GM12878 (cell line): ENCODE measurements around the gene APOO. TPM values are rescaled to one million over a fixed set of nuclear protein-coding genes. Genes with fewer than 3 reads are reported as not detected.

Experiments used
- ATAC-seq: fragments of 200-7000 bp; cut with Tn5 transposase; 3 replicates; pipeline ENCODE4 v1.9.1; 2020; ENCODE audit warnings: mild to moderate bottlenecking, moderate library complexity
- BruUV-seq: library from RNA; stranded (reverse); fragments of 400-500 nt; replicated peaks from 2 replicates; lab custom pipeline; 2021; lab: Mats Ljungman, UMichigan
- CTCF ChIA-PET: fragments of 300-600 bp; sonication (Branson Sonifier 250); formaldehyde crosslinking; extraction: SDS; loops from one replicate; lab custom pipeline; 2021; ENCODE audit warnings: inconsistent platforms; lab: Yijun Ruan, JAX
- POLR2A ChIA-PET: fragments of 350-600 bp; formaldehyde crosslinking; extraction: SDS; loops from one replicate; lab custom pipeline; 2021; ENCODE audit warnings: inconsistent platforms; lab: Charles Lee
- RAD21 ChIA-PET: fragments of 300-600 bp; sonication (Branson Sonifier 250); formaldehyde crosslinking; loops from one replicate; lab custom pipeline; 2023; ENCODE audit warnings: antibody characterized with exemption; ENCODE audit not compliant: unreplicated experiment; lab: Charles Lee
- SMC1A ChIA-PET: fragments of 300-600 bp; sonication (Branson Sonifier 250); formaldehyde crosslinking; loops from one replicate; lab custom pipeline; 2023; ENCODE audit not compliant: unreplicated experiment, uncharacterized antibody; lab: Charles Lee
- DNase-seq: peaks from one replicate; pipeline ENCODE4 v3.0.0-alpha.2; 2011; ENCODE audit warnings: low read depth, low spot score
- FAIRE-seq: peaks from 3 replicates; lab custom pipeline; 2011; peaks lifted over from hg19 to GRCh38; lab: Jason Lieb, UNC
- H2AFZ ChIP-seq: 2 replicates; pipeline ENCODE4 v1.6.0; 2011; ENCODE audit warnings: low read depth, low read length, control low read depth; ENCODE audit not compliant: control insufficient read depth
- H3K27ac ChIP-seq: 2 replicates; pipeline ENCODE4 v1.5.1; 2011; ENCODE audit warnings: control low read depth; ENCODE audit not compliant: control insufficient read depth, insufficient read depth
- H3K27me3 ChIP-seq, 2 experiments: replicated peaks in 1 of 2; 2 replicates each; pipeline versions ENCODE4 v1.6.0 to v1.6.1; 2011; ENCODE audit warnings: low read length in 1 of 2; ENCODE audit not compliant: control insufficient read depth in 2 of 2, insufficient read depth in 2 of 2
- H3K36me3 ChIP-seq, 2 experiments: 2 replicates each; pipeline ENCODE4 v1.5.1; 2011; ENCODE audit warnings: low read length in 1 of 2; ENCODE audit not compliant: control insufficient read depth in 2 of 2, insufficient read depth in 2 of 2
- H3K4me1 ChIP-seq: 2 replicates; pipeline ENCODE4 v1.6.1; 2011; ENCODE audit warnings: mild to moderate bottlenecking, low read length, moderate library complexity, mixed read lengths; ENCODE audit not compliant: control insufficient read depth, insufficient read depth
- H3K4me2 ChIP-seq: 2 replicates; pipeline ENCODE4 v1.6.0; 2011; ENCODE audit warnings: control low read depth; ENCODE audit not compliant: control insufficient read depth, insufficient read depth
- H3K4me3 ChIP-seq: fragments of 200-600 bp; sonication (generic); 2 replicates; pipeline ENCODE4 v1.5.1; 2016
- H3K79me2 ChIP-seq: 2 replicates; pipeline ENCODE4 v1.6.0; 2011; ENCODE audit warnings: low read length; ENCODE audit not compliant: control insufficient read depth, insufficient read depth
- H3K9ac ChIP-seq: 2 replicates; pipeline ENCODE4 v1.8.0; 2011; ENCODE audit warnings: low read length, control low read depth, mixed read lengths; ENCODE audit not compliant: control insufficient read depth, insufficient read depth
- H3K9me3 ChIP-seq: replicated peaks from 3 replicates; pipeline ENCODE4 v1.5.1; 2011; ENCODE audit warnings: mild to moderate bottlenecking, low read length; ENCODE audit not compliant: control insufficient read depth, insufficient read depth
- H4K20me1 ChIP-seq: 2 replicates; pipeline ENCODE4 v1.6.0; 2011; ENCODE audit not compliant: control insufficient read depth, insufficient read depth
- ATF7 ChIP-seq: fragments of 450-650 bp; IDR thresholded peaks from 2 replicates; pipeline ENCODE4 v1.6.1; 2016; ENCODE audit warnings: low read depth, mild to moderate bottlenecking
- CBFB ChIP-seq: IDR thresholded peaks from 2 replicates; pipeline ENCODE4 v1.6.1; 2016; ENCODE audit warnings: antibody characterized with exemption, low read depth
- CBX3 ChIP-seq: fragments of 200-600 bp; sonication (generic); IDR thresholded peaks from 2 replicates; pipeline ENCODE4 v1.6.1; 2016; ENCODE audit warnings: low read depth, borderline replicate concordance
- CTCF ChIP-seq, 3 experiments: IDR thresholded peaks in 2 of 3; conservative IDR thresholded peaks in 1 of 3; 2 replicates each; pipeline ENCODE4 v1.5.1; 2011; ENCODE audit warnings: low read depth in 3 of 3, low read length in 3 of 3, mild to moderate bottlenecking in 3 of 3, control low read depth in 2 of 3, moderate library complexity in 2 of 3, inconsistent platforms in 1 of 3, mixed read lengths in 1 of 3; ENCODE audit not compliant: control insufficient read depth in 2 of 3, insufficient read depth in 1 of 3; ENCODE audit errors: extremely low read depth in 1 of 3
- EZH2 ChIP-seq: IDR thresholded peaks from 2 replicates; pipeline ENCODE4 v1.6.1; 2012; ENCODE audit warnings: low read depth, mild to moderate bottlenecking, control low read depth, inconsistent platforms, low read length, borderline replicate concordance; ENCODE audit not compliant: control insufficient read depth
- FOXM1 ChIP-seq: IDR thresholded peaks from 2 replicates; pipeline ENCODE4 v1.6.1; 2012; ENCODE audit warnings: low read depth, mild to moderate bottlenecking, inconsistent platforms, low read length, moderate library complexity
- IRF4 ChIP-seq: IDR thresholded peaks from 2 replicates; pipeline ENCODE4 v1.6.1; 2011; ENCODE audit warnings: low read depth, low read length
- PML ChIP-seq: IDR thresholded peaks from 2 replicates; pipeline ENCODE4 v1.6.1; 2012; ENCODE audit warnings: low read length, inconsistent platforms
- POLR2AphosphoS5 ChIP-seq: IDR thresholded peaks from 2 replicates; pipeline ENCODE4 v1.6.1; 2011; ENCODE audit warnings: mild to moderate bottlenecking, low read length, inconsistent platforms
- RB1 ChIP-seq: fragments of 450-650 bp; formaldehyde crosslinking; IDR thresholded peaks from 2 replicates; pipeline ENCODE4 v1.6.1; 2017; ENCODE audit warnings: mild to moderate bottlenecking, borderline replicate concordance
- RCOR1 ChIP-seq: conservative IDR thresholded peaks from 2 replicates; pipeline ENCODE4 v1.6.1; 2012; ENCODE audit warnings: low read depth, low read length, improper control_type of control experiment
- YY1 ChIP-seq: IDR thresholded peaks from 2 replicates; pipeline ENCODE4 v1.6.1; 2011; ENCODE audit warnings: low read depth, mild to moderate bottlenecking, low read length
- WGBS: methylation state at CpG from one replicate; pipeline ENCODE4 v1.1.6; 2016; ENCODE audit warnings: low lambda C conversion rate; ENCODE audit not compliant: insufficient replicate concordance, insufficient coverage; ENCODE audit errors: missing lambda C conversion rate; 5-methylcytosine and 5-hydroxymethylcytosine counted together
- in situ Hi-C: fragments of 300-500 bp; cut with MboI; formaldehyde crosslinking; loops from 9 replicates; pipeline ENCODE4 v1.14.3; 2018; ENCODE audit warnings: mixed read lengths
- intact Hi-C: fragments of 100-400 bp; cut with micrococcal nuclease; formaldehyde crosslinking; loops from one replicate; pipeline ENCODE4 v1.14.2; 2022; ENCODE audit not compliant: unreplicated experiment
- polyA plus RNA-seq, 11 experiments: library from polyadenylated mRNA; depleted of rRNA in 4 of 11; unstranded in 6 of 11; stranded (reverse) in 5 of 11; fragments of >200 nt; fragmentation: Nextera tagmentation in 4 of 11; fragmentation: Illumina TruSeq in 1 of 11; extraction: Ambion mirVana in 4 of 11; extraction: Trizol in 1 of 11; gene quantifications; 1 replicate in 1 of 11; 2 replicates in 10 of 11; pipeline versions ENCODE4 v1.2.1 to v1.2.3, GENCODE V29; 2011 to 2016; ENCODE audit warnings: inconsistent platforms in 2 of 11, missing spikeins in 2 of 11, low read depth in 1 of 11
- total RNA-seq, 4 experiments: library from RNA; depleted of rRNA in 3 of 4; stranded (reverse); fragments of >200 nt in 3 of 4; fragmentation: Illumina TruSeq in 1 of 4; extraction: Trizol in 1 of 4; gene quantifications; 2 replicates each; pipeline versions ENCODE4 v1.2.1 to v1.2.3, GENCODE V29; 2013 to 2021
- TF ChIP-seq, protein P1 (sequence below): IDR thresholded peaks from 2 replicates; pipeline ENCODE4 v1.6.1; 2011; ENCODE audit warnings: low read depth, mild to moderate bottlenecking, low read length, moderate library complexity, borderline replicate concordance; ENCODE audit errors: extremely low read depth
- TF ChIP-seq, protein P2 (sequence below): IDR thresholded peaks from 2 replicates; pipeline ENCODE4 v1.6.1; 2012; ENCODE audit warnings: low read depth, low read length, improper control_type of control experiment
- TF ChIP-seq, protein P3 (sequence below): fragments of 450-650 bp; IDR thresholded peaks from 2 replicates; pipeline ENCODE4 v1.6.1; 2017; ENCODE audit warnings: mild to moderate bottlenecking
- TF ChIP-seq, protein P4 (sequence below): fragments of 450-650 bp; IDR thresholded peaks from 2 replicates; pipeline ENCODE4 v1.6.1; 2018; ENCODE audit warnings: borderline replicate concordance, mild to moderate bottlenecking; ENCODE audit not compliant: partially characterized antibody

The APOO gene
- total and polyA plus RNA-seq, 10 of the 15 experiments (the other 5 are each of a cell fraction or from before 2014, with no cell fraction given) = 20.7 to 68.7 (median 35.5) TPM

DNA sequence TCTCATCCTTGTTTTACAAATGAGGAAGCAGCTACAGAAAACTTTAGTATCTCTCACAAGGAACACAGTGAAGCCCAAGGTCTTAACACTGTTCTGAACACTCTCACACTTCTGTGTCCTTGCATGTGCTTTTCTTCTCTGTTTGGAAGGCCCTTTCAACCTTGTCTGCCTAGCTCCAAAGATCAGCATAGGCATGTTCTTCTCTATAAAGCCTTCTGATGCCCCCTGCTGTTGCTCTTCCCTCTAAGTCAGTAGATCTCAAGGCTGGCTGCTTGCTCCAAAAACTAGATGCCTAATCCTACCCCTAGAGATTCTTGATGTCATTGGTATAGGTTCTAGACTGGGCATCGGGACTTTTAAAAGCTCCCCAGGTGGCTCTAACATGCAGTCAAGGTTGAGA is 5.9 kb downstream of the APOO start:
- peak overlapping the region; percentile 44 for H2AFZ ChIP-seq
- no peaks in the 10 kb centered on the region for H3K27me3 ChIP-seq
- H3K4me1 ChIP-seq = peaks cover 12% of the 10 kb centered on the region
- H4K20me1 ChIP-seq = no peaks in the 10 kb centered on the region
- no peak overlapping the region; the same call in 1 of the 2 replicates for H3K9ac ChIP-seq
- no peaks in the 10 kb centered on the region for H3K36me3 ChIP-seq
- peak overlapping the region; percentile 65 for H3K4me2 ChIP-seq
- no peaks in the 10 kb centered on the region for H3K9me3 ChIP-seq
- ChIA-PET CTCF (interaction anchor here (0.6 to 5.7 kb wide), 61 partner anchors 13 to 1917 kb away, joined by 3 to 154 read pairs (median 5); partner anchors contain the start of genes ACOT9, EIF2S3 and SAT1), RAD21 (interaction anchor here (0.5 to 4.5 kb wide), 39 partner anchors 13 to 1917 kb away, joined by 3 to 96 read pairs (median 4); partner anchors contain the start of genes ACOT9, EIF2S3 and SAT1), POLR2A (interaction anchor here (0.6 to 3.1 kb wide), 10 partner anchors 16 to 234 kb away, joined by 3 to 26 read pairs (median 4); partner anchors contain the start of genes ACOT9, PRDX4 and SAT1), SMC1A (interaction anchor here (0.7 to 3.3 kb wide), 39 partner anchors 13 to 1916 kb away, joined by 3 to 82 read pairs (median 5); partner anchors contain the start of genes ACOT9, EIF2S3, PRDX4 and SAT1)
- peak overlapping the region; percentile 71 for H3K27ac ChIP-seq
- no TSS peak for BruUV-seq
- no peak overlapping the region for H3K4me3 ChIP-seq
- peak; percentile 60 for DNase-seq
- ATAC-seq = peak; percentile 85
- peaks cover 5% of the 10 kb centered on the region for H3K79me2 ChIP-seq
- WGBS = 4% methylated on average over 1 of the region's 1 CpG
- intact Hi-C loops (loop anchor here (1.0 kb wide), 3 partner anchors 119 to 208 kb away; partner anchors contain the start of gene SAT1), in situ Hi-C loops (loop anchor here (5.0 to 10.0 kb wide), 4 partner anchors 120 to 1917 kb away; partner anchors contain the start of gene SAT1)
- peak; percentile 61 for FAIRE-seq
- TF ChIP-seq FOXM1 = no peak
- TF ChIP-seq, protein P1, sequence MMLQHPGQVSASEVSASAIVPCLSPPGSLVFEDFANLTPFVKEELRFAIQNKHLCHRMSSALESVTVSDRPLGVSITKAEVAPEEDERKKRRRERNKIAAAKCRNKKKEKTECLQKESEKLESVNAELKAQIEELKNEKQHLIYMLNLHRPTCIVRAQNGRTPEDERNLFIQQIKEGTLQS = no peak
- no peak for TF ChIP-seq EZH2
- TF ChIP-seq RCOR1 = no peak
- no peak for TF ChIP-seq CBFB
- TF ChIP-seq, protein P2, sequence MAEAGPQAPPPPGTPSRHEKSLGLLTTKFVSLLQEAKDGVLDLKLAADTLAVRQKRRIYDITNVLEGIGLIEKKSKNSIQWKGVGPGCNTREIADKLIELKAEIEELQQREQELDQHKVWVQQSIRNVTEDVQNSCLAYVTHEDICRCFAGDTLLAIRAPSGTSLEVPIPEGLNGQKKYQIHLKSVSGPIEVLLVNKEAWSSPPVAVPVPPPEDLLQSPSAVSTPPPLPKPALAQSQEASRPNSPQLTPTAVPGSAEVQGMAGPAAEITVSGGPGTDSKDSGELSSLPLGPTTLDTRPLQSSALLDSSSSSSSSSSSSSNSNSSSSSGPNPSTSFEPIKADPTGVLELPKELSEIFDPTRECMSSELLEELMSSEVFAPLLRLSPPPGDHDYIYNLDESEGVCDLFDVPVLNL = no peak
- no peak for TF ChIP-seq PML
- no peak for TF ChIP-seq IRF4
- no peak for TF ChIP-seq CBX3
- TF ChIP-seq ATF7 = no peak
- TF ChIP-seq CTCF (IDR thresholded peaks at IDR 0.05 in 2 of 3, conservative IDR thresholded peaks at IDR 0.05 in 1 of 3; ENCODE audit: control insufficient read depth in 2 of 3, extremely low read depth in 1 of 3, insufficient read depth in 1 of 3, low read depth in 3 of 3, low read length in 3 of 3) = peak; percentile 46 to 72 (median 50); a peak in 5 of 6 replicates
- no peak for TF ChIP-seq YY1
- TF ChIP-seq, protein P3, sequence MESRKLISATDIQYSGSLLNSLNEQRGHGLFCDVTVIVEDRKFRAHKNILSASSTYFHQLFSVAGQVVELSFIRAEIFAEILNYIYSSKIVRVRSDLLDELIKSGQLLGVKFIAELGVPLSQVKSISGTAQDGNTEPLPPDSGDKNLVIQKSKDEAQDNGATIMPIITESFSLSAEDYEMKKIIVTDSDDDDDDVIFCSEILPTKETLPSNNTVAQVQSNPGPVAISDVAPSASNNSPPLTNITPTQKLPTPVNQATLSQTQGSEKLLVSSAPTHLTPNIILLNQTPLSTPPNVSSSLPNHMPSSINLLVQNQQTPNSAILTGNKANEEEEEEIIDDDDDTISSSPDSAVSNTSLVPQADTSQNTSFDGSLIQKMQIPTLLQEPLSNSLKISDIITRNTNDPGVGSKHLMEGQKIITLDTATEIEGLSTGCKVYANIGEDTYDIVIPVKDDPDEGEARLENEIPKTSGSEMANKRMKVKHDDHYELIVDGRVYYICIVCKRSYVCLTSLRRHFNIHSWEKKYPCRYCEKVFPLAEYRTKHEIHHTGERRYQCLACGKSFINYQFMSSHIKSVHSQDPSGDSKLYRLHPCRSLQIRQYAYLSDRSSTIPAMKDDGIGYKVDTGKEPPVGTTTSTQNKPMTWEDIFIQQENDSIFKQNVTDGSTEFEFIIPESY = no peak
- TF ChIP-seq POLR2AphosphoS5 = no peak
- TF ChIP-seq, protein P4, sequence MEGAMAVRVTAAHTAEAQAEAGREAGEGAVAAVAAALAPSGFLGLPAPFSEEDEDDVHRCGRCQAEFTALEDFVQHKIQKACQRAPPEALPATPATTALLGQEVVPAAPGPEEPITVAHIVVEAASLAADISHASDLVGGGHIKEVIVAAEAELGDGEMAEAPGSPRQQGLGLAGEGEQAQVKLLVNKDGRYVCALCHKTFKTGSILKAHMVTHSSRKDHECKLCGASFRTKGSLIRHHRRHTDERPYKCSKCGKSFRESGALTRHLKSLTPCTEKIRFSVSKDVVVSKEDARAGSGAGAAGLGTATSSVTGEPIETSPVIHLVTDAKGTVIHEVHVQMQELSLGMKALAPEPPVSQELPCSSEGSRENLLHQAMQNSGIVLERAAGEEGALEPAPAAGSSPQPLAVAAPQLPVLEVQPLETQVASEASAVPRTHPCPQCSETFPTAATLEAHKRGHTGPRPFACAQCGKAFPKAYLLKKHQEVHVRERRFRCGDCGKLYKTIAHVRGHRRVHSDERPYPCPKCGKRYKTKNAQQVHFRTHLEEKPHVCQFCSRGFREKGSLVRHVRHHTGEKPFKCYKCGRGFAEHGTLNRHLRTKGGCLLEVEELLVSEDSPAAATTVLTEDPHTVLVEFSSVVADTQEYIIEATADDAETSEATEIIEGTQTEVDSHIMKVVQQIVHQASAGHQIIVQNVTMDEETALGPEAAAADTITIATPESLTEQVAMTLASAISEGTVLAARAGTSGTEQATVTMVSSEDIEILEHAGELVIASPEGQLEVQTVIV = no peak
- TF ChIP-seq RB1 = no peak
